ENCODE data around the gene SPIRE2. TPM values are rescaled to one million over a fixed set of nuclear protein-coding genes. Genes with fewer than 3 reads are reported as not detected.
"Not testable (repeated sequence)": the region's sequence is repeated elsewhere in the genome, so short reads cannot be mapped to it uniquely, and the experiment has no call there.

Gene SPIRE2
- total RNA-seq, 1 experiment from 2014 or later, result 4.6 TPM

DNA sequence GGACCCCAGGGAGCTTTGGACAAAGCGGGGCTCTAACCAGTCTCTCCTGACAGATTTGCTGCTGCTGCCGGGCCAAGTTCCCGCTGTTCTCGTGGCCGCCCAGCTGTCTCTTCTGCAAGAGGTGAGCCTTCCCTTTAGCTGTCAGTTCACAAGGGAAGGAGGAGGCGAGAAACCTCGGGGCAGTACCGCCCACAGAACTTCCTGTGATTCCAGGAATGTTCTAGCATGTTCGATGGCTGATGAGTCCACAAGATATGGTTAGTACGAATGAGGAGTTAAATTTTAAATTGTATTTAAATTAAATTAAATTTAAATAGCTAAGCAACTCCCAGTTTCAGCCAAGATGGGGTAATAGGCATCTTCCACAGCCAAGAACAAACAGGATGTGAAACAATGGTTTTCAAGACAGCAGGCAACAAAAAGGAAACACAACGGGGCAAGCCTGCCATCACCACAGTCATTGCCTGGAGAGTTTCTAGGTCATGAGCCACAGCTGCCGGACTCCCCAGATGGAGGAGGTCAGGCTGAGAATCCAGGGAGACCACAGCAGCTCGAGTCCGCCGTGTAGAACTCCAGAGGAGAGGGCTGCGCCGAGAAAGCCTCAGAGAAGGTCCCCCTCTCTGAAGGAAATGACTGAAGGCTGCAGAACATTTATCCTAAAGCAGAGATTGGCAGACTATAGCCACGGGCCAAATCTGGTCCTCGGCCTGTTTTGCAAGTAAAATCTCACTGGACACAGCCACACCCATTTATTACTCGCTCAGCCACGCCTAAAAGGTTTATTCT lies 35.7 kb downstream of the SPIRE2 start:
- DNase-seq (ENCODE audit: low spot score), result no peak

DNA sequence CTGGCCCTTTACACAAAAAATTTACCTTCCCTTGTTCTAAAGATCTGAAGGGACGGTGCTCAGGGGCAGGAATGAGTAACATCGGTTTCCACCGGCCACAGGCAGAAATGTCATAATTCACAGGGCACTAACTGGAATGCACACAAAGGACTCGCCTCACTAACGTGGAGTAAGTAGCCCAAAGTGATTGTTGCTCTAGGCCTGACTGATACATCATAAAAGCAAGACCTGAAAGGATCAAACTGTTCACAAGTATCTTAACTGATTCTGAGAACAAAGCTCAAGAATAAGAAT lies 36.2 kb downstream of the SPIRE2 start:
- DNase-seq (ENCODE audit: low spot score), result no peak

DNA sequence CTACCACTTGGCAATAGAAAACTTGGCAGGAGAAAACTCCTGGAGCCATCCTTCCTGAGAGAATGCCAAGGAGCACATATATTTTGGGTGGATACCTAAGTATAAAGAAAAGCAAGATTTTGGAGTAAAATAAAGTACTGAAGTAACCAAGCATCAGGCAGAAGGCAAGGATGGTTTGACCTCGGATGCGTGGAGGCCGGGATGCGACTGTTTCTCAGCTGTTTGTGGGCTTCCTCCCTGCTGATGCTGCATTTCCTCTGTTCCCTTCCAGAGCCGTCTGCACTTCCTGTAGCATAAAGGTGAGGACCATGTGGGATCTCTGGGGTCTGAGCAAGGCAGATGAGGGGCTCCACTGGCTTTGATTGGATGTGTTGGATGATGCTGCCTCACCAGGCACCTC lies 39.6 kb downstream of the SPIRE2 start:
- no peak for DNase-seq (ENCODE audit: low spot score)

DNA sequence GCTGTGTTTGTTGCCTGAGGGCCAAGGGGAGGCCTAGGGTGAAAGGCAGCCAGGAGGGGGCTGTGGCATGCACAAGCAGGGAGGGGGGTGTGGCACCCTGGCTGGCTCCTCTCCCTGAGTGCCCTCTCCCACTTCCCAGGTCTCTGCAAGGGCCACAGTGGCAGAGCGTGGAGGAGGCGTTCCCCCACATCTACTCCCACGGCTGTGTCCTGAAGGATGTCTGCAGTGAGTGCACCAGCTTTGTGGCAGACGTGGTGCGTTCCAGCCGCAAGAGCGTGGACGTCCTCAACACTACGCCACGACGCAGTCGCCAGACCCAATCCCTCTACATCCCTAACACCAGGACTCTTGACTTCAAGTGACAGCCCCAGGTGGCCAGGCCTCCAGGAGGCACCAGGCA lies 41.6 kb downstream of the SPIRE2 start:
- no peak for DNase-seq (ENCODE audit: low spot score)

GRCh38 chr16:89870440-89870839 lies 42.2 kb downstream of the SPIRE2 start:
- no peak for DNase-seq (ENCODE audit: low spot score)

GRCh38 chr16:89871895-89872294 lies 43.6 kb downstream of the SPIRE2 start:
- DNase-seq (ENCODE audit: low spot score), result no peak

GRCh38 chr16:89873109-89873971 lies 45.1 kb downstream of the SPIRE2 start, which contains the start of gene TCF25:
TSS of gene TCF25 (plus strand) at chr16:89873592. CDS start at chr16:89873668, 76 bp downstream.
- DNase-seq (ENCODE audit: low spot score), result peak; percentile 87

- peak; percentile 91 for DNase-seq (ENCODE audit: low spot score)
These were observed 45.9 kb downstream of the SPIRE2 start for GRCh38 chr16:89873972-89874689.

DNA sequence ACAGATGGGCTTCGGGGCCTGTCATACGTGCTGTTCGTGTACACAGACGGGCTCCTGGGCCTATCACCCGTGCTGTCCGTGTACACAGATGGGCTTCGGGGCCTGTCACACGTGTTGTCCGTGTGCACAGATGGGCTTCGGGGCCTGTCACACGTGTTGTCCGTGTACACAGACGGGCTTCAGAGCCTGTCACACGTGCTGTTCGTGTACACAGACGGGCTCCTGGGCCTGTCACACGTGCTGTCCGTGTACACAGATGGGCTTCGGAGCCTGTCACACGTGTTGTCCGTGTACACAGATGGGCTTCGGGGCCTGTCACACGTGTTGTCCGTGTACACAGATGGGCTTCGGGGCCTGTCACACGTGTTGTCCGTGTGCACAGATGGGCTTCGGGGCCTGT lies 50.8 kb downstream of the SPIRE2 start:
- DNase-seq (ENCODE audit: low spot score), result not testable (repeated sequence)

DNA sequence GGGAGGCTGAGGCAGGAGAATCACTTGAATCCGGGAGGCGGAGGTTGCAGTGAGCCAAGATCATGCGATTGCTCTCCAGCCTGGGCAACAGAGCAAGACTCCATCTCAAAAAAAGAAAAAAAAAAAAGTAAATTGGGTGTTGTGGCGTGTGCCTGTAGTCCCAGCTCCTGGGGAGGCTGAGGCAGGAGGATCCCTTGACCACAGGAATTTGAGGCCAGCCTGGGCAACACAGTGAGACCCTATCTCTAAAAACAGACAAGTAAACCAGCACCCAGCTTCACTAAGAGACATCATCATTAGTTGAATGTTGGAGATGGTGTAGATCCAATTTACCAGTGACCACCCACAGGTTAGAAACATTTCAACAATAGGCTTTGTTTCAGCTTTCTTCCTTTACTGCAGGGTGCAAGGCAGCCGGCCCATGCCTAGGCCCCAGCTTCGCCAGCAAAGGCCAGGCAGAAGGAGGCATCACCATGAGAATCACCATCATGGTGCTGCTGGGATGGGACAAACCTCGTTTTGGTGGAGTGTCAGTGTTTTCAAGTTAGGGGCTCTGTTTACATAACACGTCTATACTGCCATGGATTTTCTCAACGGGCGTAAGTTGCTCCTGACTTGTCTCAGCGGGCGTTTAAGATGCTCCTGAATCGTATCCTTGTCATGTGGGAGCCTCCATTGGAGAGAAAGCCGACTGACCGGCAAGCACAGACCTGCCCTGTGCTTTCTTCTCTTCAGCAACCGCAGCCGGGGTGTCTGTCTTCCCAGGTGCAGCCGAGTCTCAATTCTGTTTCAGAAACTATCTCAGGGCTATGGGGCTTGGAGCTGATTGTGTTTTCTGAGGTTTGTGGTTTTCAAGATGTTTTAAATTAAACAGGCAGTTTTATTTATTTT lies 52.4 kb downstream of the SPIRE2 start:
- no peak for DNase-seq (ENCODE audit: low spot score)

DNA sequence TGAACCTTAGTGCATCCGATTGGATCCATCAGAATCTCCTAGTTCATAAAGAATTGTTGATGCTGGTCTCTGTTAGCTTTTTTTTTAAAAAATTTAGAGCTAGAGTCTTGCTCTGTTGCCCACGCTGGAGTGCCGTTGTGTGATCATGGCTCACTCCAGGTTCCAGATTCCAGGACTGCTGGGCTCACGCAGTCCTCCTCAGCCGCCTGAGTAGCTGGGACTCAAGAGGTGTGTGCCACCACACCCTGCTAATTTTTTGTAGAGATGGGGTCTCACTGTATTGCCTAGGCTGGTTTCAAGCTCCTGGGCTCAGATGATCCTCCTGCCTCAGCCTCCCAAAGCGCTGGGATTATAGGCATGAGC lies 53.1 kb downstream of the SPIRE2 start:
- no peak for DNase-seq (ENCODE audit: low spot score)

DNA sequence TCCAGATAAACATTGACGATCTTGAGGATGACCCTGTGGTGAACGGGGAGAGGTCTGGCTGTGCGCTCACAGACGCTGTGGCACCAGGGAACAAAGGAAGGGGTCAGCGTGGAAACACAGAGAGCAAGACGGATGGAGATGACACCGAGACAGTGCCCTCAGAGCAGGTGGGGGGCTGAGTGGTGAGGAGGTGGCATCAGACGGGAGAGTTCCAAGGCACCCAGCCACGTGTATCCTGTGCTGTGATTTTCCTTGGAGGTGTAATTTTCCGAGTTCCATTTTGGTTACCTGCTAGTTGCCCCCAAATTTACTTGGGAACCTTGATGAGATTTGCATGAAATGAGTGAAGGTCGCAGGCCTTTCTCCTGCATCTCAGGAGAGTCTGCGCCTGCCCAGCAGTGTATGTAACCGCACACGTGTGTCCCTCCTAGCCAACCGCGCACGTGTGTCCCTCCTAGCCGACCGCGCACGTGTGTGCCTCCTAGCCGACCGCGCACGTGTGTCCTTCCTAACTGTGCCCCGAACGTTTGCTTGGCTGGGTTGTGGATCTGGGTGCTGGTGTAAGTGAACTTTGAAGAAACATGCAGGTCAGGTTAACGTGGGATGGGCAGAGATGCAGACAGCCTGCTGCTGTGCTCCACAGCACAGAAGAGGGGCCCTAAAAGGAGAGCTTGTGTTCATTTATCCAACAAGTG lies 55.2 kb downstream of the SPIRE2 start:
- no peak for DNase-seq (ENCODE audit: low spot score)

GRCh38 chr16:89884041-89884421 lies 55.8 kb downstream of the SPIRE2 start:
- DNase-seq (ENCODE audit: low spot score), result no peak

DNA sequence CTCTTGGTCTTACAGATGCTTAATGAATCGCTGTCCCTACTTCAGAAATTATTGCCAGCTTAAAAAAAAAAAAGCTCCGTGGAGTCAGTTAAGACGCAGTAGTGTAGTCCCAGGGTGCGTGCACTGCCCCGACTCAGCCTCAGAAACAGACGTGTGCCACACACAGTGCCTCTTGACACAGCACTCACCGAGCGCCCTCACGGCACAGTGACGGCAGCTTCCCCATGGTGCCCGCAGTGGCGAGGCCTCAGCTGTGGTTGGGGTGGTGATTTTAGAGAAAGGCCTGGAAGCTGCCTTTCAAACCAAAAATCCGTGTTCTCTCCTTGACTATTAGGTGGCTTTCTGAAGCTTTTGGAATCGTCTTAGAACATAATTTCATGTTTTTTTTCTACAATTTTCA lies 59.0 kb downstream of the SPIRE2 start:
- no peak for DNase-seq (ENCODE audit: low spot score)

DNA sequence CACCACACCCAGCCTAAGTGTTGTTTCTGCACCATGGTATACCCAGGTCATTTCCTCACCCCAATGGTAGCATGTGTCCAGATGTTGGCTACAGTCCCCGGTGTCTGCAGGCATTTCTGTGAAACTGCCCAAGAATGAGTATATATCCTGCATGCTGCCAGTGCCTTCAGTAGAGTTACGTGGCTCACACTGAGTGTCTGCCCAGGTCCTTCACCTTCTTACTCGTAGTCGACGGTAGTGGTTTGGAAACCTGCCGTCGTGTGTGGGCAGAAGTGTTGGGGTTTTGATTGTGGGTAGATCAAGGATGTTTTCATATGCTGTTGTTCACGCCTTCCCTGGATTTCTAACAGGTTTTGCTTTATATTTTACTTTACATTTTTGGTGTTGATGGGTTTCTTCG lies 61.9 kb downstream of the SPIRE2 start:
- DNase-seq (ENCODE audit: low spot score), result no peak

DNA sequence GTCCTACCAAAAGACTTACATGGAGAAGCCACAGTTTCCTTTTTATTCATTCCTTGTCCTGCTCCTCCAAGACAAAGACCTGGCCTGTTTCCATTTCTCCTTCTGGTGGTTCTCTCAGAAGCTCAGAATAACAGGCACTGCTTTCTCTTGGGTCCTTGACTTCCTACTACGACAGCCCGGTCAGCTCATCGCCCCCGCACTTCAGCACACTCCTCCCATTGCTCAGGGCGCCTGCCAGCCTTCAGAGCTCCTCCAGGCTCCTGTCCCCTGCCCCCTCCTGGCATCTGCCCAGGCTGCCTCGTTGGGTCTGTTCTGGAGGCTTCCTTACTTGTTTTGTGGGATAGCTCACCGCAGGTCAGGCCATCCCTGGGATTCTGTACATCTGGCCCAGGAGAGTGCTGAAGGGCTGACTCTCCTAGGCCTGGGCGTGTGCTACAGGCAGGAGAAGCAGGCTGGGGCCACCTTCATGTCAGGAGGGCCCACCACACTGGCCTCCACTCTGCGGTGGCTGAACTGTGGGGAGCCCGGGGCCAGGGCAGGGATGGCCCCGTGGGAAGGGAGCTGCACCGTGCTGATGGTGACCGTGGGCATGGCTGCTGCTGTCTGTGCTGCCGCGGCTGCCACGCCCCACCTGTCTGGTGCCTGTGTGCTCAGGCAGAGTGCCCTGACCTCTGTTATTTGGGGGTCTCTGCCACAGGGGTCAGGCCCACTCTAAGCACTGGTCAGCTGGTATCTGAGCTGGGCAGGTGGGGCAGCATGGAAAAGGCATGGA lies 62.8 kb downstream of the SPIRE2 start:
- DNase-seq (ENCODE audit: low spot score), result no peak

GRCh38 chr16:89892055-89892630 lies 63.9 kb downstream of the SPIRE2 start:
- no peak for DNase-seq (ENCODE audit: low spot score)

- DNase-seq (ENCODE audit: low spot score), result no peak
These were observed 64.4 kb downstream of the SPIRE2 start for GRCh38 chr16:89892635-89893034.

DNA sequence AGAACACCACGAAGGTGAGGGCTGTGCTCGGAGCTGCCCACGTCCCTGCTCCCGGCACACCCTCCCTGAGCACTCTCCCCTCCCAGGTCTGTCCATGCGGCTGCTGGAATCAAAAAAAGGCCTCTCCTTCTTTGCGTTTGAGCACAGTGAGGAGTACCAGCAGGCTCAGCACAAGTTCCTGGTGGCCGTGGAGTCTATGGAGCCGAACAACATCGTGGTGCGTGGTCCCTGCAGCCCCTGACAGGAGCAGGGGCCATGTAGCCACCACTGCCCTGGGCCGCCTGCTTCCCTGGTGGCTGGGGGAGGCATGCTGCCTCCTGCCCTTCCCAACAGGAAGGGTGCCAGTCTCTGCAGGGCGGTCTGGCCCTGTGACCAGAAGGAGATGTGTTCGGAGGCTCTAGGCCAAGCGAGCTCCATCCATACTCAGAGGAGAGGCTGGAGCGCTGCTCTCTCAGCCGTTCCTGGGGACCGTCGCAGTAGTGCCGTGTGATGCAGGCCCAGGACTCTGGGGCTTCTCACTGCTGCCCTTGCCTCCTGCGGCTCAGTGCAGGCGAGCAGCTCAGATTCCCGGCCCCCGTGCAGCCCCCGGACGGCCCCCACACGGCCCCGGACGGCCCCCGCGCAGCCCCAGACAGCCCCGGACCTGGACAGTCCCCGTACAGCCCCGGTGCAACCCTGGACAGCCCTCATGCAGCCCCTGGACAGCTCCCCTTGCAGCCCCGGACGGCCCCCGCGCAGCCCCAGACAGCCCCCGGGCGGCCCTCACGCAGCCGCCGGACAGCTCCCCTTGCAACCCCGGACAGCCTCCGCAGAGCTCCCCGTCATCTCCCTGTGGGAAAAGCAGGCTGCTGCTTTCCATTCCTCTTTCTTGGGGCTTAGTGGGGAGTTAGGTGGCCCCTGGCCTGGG lies 65.6 kb downstream of the SPIRE2 start:
- no peak for DNase-seq (ENCODE audit: low spot score)

Data from H4 (cell line).